HG02623 (cell line): Measurements from ENCODE around the gene PTPN21.

ENCODE experiments used
- ATAC-seq: cut with Tn5 transposase; IDR thresholded peaks from one replicate; pipeline ENCODE4 v1.9.1; 2021; ENCODE audit warnings: moderate library complexity; ENCODE audit not compliant: unreplicated experiment

The PTPN21 gene

GRCh38 chr14:88554457-88555286 is at the start of gene PTPN21:
Gene PTPN21 (minus strand): TSS chr14:88555007. CDS start chr14:88550417, 4,590 bp downstream.
- no peak for ATAC-seq

DNA sequence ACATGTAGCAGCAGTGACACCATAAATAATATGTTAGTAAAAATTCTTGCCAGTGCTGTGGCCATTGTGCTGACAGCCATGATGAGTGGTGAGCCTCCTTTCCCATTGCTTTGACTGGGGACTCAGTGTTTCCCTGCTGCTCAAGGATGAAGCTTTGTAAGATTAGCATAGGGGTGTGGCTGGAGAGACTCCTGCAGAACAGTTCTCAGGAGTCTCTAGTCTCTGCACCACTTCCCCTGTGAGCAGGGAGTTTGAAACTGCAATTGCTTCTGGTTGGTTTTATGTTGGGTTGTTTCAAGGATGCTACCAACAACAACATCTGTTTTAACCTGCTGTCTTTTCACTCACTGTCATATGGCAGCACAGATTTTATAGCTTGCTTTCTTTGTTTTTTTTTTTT is 49.4 kb upstream of the PTPN21 start:
- ATAC-seq: no peak

DNA sequence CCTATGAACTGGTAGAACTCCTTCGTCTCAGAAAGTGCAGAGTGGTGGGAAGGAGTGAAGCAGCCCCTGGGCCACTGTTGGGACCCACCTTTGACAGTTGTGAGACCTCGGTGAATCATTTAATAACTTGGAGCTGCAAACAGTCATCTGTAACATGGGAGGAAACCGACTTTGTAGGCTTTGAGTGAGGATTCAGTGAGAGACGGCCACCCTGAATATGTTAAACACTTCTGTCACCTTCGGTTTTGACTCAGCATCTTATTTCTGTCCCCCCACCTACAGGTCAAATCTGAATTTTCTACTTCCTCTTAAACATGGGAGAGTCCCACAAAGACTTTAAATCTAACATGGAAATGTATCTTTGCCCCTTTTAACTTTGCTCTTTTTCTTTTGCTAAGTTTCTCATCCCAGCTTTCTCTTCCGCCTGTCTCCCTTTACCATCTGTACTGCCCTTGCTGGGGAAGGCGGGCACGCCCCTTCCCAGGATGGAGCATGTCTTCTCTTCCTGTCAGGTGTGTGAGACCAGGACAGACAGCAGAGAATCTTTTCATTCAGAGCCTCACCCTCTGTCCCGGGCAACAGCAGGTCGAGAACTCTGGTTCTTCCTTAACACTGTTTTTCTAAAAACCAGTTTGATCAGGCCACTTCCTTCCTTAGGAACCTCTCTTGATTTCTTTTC is 45.1 kb upstream of the PTPN21 start:
- ATAC-seq: peak; percentile 88

DNA sequence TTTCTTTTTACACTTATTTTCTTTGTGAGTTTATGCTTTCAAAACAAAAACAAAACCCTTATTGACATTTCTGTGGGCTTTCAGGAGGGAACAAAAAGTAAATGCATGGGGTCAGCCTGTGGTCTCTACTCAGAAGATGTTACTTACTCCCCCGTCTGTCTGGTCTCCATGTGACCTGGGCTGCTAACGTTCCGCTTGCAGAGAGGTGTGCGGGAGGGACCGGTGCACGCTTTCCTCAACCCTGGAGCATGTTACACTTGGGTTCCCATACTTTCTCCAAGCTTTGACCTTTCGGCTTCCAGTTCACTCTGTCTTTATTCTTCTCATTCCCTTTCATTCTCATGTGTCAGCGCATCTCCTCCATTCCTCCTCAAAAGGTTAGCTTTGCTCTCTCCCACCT is 44.5 kb upstream of the PTPN21 start:
- ATAC-seq: peak; percentile 23

GRCh38 chr14:88598097-88598675 is 43.4 kb upstream of the PTPN21 start:
- no peak for ATAC-seq

DNA sequence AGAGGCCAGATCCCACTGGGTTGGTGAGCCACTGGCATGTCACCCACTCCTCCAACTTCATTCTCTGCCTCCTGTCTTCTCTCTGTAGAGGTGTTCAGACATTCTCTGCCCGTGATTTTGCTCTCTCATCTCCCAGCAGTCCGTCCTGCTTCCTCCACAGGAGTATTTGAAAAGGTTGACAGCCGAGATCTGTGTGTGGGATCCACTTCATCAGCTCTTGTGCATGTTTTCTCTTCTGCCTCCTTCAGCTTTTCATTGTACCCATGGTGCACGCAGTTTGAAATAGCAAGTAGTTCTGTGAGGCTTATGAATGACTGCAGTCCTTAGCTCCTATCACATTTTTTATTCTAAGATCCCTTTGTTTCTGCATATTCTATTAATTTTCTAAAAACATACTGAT is 42.8 kb upstream of the PTPN21 start:
- ATAC-seq: no peak

GRCh38 chr14:88597038-88597437 is 42.2 kb upstream of the PTPN21 start:
- ATAC-seq: no peak

DNA sequence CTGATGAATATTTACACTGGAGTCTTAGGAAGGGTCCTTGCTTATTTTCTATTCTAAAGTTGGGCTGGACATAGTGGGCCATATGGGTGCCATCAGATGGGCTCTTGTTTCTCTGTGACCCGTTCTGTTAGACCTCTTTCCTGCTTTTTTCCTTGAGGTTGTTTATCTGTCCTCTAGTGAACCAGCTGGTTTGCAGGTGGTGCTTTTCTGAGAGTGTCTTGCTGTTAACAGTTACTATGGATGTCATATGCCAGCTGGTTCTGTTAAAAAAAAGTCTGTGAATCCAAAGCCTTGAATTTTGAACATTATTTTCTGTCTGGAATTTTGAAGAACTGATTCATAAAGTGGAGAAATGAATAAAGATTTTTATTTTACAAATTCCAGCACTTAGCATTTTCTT is 37.2 kb upstream of the PTPN21 start:
- ATAC-seq: no peak

DNA sequence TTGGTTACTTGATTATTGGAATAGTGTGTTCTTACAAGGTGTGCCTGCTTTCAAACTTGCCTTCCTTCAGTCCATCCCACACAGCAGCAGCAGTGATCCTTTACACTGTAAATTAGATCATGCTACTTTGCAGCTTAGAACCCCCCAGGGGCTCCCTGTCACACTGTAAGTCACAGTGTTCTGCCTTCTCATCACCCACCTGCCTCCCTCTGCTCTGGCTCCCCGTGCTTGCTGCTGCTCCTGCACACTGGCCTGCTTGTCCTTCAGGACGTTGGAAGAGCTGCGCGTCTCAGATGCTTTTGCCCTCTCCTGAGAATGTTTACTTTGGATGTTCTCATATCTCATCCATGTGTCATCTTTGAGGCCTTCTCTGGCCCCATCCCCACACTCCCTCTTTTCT is 35.4 kb upstream of the PTPN21 start:
- no peak for ATAC-seq

- ATAC-seq: no peak
These were observed 33.3 kb upstream of the PTPN21 start for GRCh38 chr14:88588081-88588480.

GRCh38 chr14:88584451-88584850 is 29.6 kb upstream of the PTPN21 start:
- no peak for ATAC-seq

DNA sequence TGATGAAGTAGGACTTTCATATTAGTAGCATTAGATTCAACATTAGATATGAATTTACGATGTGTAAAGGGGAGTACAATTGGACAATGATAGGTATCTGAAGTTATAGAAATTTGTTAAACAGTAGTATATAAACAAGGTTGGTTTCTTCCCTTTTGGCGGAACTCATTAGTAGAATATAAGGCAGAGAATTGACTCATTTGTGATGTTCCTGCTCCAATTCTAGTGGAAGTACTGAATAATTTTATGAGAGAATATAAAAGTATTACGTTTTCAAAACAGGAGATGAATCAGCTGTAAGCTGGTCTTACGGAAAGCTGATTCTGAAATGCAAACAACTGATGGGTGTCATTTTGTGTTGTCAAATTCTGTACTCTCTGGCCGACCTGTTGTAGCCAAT is 21.4 kb upstream of the PTPN21 start:
- ATAC-seq: no peak

DNA sequence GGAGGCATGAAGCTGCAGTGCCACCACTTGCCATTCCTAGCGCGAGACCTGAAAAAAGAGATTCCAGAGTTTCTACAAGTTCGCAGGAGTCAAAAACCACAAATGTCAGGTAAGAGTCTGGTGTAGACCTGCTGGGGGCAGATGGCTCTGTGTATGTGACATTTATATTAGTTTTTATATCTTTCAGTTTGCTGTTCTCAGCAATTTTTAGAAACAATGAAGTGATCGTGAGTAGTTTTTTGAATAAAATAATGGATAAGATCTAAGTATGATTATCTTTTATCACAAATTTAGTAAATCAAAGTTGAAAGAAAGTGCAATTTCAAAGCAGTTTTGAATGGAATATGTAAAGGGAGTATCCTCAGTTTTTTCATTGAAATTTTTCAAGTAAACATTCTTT is 17.3 kb upstream of the PTPN21 start:
- no peak for ATAC-seq

DNA sequence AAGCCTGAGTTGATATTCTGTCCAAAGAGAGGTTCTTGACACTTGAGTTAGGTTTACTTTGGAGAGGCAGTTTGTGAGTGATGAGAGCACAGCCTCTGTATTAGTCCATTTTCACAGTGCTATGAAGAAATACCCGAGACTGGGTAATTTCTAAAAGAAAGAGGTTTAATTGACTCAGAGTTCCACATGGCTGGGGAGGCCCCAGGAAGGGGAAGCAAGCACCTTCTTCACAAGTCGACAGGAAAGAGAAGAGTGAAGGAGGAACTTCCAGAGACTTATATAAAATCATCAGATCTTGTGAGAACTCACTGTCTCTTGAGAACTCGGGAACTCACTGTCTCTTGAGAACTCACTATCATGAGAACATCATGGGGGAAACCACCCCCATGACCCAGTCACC is 13.4 kb upstream of the PTPN21 start:
- ATAC-seq: no peak

- ATAC-seq: no peak
These were observed 10.6 kb upstream of the PTPN21 start for GRCh38 chr14:88565427-88565826.

GRCh38 chr14:88563845-88564244 is 9.0 kb upstream of the PTPN21 start:
- ATAC-seq: no peak

DNA sequence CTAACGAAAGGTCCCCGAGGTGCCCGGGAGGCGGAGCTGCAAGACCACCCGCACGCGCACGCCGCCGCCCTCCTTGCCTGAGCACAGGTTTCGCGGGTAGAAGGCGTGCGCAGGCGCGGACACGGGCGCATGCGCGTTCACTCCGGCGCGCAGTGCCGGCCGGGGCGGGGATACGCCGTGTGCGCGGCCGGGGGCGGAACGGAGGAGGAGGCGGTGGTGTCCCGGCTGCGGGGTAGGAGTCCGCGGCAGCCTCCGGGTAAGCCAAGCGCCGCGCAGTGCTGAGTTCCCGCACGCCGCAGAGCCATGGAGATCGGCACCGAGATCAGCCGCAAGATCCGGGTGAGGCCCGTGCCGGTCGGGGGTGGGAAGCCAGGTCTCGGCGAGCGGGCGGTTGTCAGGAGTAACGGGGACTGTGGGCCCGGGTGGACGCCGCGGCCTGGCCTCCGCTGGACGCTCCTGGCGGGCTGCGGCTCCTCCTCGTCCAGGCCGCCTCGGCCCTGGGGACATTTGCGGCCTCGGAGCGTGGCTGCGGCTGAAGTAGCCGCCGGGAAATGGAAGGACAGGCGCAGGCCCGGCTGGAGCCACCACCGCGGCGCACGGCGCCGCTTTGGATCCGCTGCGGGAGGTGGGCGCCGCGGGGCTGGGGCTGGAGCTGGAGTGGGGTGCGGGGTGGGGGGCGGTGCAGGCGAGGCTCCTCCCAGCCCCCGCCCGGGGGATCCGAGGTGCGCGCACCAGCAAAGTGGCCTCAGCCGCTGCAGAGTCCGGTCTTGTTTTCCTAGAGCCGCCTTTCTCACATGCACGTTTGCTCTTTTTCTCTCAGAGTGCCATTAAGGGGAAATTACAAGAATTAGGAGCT is 8.3 kb upstream of the PTPN21 start, which contains the start of gene ZC3H14:
TSS of gene ZC3H14 (plus strand) at position 207 of the 856 bp plus-strand sequence. CDS start at position 304, 97 bp downstream.
- ATAC-seq: peak; percentile 93

DNA sequence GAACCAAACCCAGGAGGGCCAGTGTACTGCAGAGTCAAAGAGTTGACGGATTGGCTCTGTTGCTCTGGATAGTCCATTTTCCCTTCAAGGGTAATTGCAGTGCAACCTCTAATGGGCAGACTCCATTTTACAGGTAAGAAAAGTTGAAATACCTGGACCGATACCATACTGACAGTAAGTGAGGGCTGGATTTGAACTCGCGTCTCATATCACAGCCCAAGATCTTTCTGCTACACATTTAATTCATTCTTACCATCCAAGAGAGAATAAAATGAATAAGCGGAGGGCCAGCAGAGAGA is 7.7 kb upstream of the PTPN21 start:
- no peak for ATAC-seq

- ATAC-seq: no peak
These were observed 5.0 kb upstream of the PTPN21 start for GRCh38 chr14:88559852-88560251.

GRCh38 chr14:88556581-88556980 is 1.8 kb upstream of the PTPN21 start:
- no peak for ATAC-seq

- no peak for ATAC-seq
These were observed 836 bp downstream of the PTPN21 start for GRCh38 chr14:88553886-88554456.
